A549 treated with GW870086 at 1 μM for 4 hours (cell line): ENCODE measurements around the gene ZNF783. TPM values are rescaled to one million over a fixed set of nuclear protein-coding genes. Genes with fewer than 3 reads are reported as not detected.

ENCODE experiments used
- total RNA-seq: library from RNA; stranded (reverse); fragments of 200-300 nt; extraction: Qiagen RNA extraction; gene quantifications from 5 replicates; pipeline ENCODE4 v1.2.3, GENCODE V29; 2022; ENCODE audit warnings: low read depth

The ZNF783 gene
- 4.7 to 6.9 TPM (median 5.7 TPM) in 5 replicates for total RNA-seq

GRCh38 chr7:149261829-149262617 lies at the start of gene ZNF783:
Gene ZNF783 (plus strand): TSS chr7:149262196. CDS start chr7:149262334, 138 bp downstream.

GRCh38 chr7:149239345-149240143 lies 22.5 kb upstream of the ZNF783 start, which contains the start of gene ZNF212:
Gene ZNF212 (plus strand): TSS chr7:149239651. CDS start chr7:149239779, 128 bp downstream.

Other genes with a start within 250 kb of the ZNF783 start
- 170 to 188 TPM (median 178 TPM) in 5 replicates for gene PDIA4, start 233.7 kb upstream of the ZNF783 start, total RNA-seq
- gene ZNF786, start 171.5 kb upstream of the ZNF783 start, total RNA-seq, result 5.5 to 6.4 TPM (median 6.1 TPM) in 5 replicates
- 1.0 to 1.7 TPM (median 1.4 TPM) in 5 replicates for gene ZNF425, start 135.9 kb upstream of the ZNF783 start, total RNA-seq
- 8.0 to 10.2 TPM (median 9.7 TPM) in 5 replicates for gene ZNF398, start 114.7 kb upstream of the ZNF783 start, total RNA-seq
- gene ZNF282, start 66.7 kb upstream of the ZNF783 start, total RNA-seq, result 17.0 to 24.9 TPM (median 24.6 TPM) in 5 replicates
- 10.7 to 12.2 TPM (median 10.9 TPM) in 5 replicates for gene ZNF212, start 22.5 kb upstream of the ZNF783 start, total RNA-seq
- 15.5 to 20.9 TPM (median 19.9 TPM) in 5 replicates for gene ZNF777, start 198.9 kb downstream of the ZNF783 start, total RNA-seq
- gene ZNF746, start 235.6 kb downstream of the ZNF783 start, total RNA-seq, result 14.8 to 19.7 TPM (median 18.4 TPM) in 5 replicates